Cerebellar cortex (tissue), 1 donor: Measurements from ENCODE around the gene SMARCB1.

Experiments
- DNase-seq: peaks from one replicate; pipeline ENCODE4 v3.0.0-alpha.2; 2015; ENCODE audit warnings: low spot score

The SMARCB1 gene

DNA sequence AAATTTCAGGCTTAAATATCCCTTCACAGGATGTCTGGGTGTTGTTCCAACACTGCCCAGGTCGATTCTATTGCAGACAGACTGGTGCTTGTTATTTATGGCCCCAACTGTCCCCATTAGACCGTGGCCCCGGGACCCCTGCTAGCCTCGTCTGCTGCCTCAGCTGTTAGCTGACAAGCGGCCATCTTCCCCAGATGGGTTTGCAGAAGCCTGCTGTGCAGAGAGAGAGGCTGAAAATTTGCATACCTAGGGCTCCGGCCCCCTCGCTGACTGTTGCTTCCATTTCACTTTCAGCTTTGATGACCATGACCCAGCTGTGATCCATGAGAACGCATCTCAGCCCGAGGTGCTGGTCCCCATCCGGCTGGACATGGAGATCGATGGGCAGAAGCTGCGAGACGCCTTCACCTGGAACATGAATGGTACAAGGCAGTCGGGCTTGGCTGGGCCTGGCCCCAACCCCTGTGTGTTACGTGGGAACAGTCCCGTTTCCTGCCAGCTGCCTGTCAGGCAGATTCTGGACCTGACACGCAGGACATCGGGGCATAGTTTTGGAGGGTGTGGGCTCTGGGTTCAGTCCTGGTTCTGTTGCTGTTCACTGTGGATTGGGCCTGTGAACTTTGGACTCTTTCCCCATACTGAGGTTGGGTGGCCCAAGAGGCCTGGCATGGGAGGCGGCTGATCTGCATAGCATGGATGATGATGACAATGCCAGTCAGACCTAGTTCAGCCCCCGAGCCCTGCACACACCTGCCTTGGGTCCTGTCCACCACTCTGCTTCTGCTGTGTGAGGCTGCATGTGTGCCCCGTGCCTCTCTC is 16.4 kb downstream of the SMARCB1 start:
- peak; percentile 98 for DNase-seq

DNA sequence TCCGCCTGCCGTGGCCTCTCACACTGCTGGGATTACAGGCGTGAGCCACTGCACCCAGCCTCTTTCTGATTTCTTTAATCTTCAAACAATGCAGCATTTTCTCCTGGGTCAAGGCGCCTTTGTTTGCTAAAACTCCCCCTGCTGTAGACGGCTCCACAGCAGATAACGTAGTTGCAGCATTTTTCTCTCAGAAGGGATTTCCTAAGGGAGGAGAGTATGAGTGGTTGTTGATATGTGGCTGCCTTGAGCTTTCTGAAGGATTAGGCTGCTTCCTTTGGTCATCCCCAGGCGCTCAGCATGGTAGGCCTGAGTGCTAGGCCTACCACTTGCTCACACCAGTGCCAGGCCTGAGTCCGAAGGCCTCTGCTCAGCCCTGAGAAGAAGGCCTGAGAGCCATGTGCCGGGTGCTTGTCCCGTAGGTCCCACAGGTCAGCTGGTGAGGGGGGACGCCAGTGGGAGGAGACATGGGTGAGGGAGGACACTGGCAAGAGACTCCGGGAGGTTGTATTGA is 18.1 kb downstream of the SMARCB1 start:
- no peak for DNase-seq

DNA sequence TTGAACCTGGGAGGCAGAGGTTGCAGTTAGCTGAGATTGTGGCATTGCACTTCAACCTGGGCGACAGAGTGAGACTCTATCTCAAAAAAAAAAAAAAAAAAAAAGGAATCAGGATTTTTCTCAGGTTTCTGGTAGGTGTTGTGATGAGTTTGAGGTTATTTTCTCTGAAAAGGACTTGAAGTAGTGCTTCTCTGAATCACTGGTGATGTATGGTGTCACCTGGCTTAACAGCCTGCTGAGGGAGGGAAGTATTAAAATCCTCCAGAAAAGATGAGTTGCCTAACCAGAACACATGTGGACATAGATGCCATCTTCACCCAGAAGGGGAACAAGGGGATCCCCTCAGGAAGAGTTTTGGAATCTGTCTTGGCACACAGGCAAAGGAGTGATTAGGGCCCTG is 20.1 kb downstream of the SMARCB1 start:
- no peak for DNase-seq

DNA sequence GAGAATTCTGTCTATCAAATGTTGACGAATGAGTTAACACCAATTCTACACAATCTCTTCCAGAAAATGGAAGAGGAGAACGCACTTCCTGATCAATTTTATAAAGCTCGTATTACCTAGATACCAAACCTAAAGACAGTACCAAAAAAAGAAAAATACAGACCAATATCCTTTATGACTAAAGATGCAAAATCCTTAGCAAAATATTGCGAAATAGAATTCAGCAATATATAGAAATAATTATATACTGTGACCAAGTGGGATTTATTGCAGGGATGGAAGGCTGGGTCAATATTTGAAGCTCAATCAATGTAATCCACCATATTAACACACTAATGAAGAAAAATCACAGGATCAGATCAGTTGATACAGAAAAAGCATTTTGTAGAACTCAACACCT is 25.6 kb downstream of the SMARCB1 start:
- DNase-seq, result no peak

DNA sequence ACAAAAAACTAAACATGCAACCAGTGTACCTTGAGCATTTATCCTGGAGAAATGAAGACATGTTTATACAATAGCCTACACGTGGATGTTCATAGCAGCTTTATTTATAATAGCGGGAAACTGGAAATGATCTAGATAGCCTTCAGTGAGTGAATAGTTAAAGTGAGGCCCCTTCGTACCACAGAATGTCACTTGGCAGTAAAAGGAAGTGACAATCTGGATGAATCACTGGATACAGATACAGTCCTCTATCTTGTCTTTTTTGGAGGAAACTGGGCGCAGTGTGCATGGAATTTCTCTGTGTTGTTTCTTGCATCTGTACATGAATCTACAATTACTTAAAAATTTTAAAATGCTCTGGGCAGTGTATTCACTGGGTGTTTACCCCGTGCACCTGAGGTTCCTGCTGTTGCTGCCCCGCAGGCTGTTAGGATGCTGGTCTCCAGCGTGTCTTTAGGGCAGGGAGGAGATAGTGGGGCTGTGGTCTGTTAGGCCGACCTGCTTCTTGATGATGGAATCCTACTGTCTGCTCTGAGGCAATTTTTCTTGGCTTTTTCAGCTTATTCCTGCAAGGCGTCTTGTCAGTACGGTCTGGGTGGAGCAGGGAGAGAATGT is 28.9 kb downstream of the SMARCB1 start:
- DNase-seq, result no peak

DNA sequence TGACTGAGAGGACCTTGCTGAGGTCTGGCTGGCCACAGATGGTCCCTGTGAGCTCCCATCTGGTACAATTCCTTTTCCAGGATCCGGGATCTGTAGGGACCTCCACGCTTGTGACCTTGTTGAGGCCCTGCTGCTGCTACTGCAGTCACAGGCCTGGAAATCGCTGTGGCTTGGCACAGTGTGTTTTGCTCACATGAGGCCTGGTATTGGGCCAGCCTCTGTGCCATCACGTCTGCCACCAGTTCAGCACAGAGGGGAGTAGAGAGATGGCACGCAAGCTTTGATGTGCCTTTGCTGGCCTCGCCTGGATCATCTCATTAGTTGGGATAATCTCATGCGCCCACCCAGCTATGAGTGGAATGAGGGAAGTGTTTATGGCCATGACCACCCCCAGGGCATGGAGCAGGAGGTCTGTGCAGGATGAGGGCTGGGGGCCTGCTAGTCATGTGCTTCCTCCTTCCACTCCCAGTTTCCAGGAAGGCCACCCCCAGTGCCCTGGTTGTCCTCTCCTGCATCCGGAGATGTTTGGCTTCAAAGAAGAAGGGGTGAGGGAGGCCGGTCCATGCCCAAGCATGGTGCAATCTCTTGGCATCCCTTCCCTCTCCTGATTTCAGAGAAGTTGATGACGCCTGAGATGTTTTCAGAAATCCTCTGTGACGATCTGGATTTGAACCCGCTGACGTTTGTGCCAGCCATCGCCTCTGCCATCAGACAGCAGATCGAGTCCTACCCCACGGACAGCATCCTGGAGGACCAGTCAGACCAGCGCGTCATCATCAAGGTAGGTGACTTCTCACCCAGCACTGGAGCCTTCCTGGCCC is 29.6 kb downstream of the SMARCB1 start:
- DNase-seq, result peak; percentile 98

DNA sequence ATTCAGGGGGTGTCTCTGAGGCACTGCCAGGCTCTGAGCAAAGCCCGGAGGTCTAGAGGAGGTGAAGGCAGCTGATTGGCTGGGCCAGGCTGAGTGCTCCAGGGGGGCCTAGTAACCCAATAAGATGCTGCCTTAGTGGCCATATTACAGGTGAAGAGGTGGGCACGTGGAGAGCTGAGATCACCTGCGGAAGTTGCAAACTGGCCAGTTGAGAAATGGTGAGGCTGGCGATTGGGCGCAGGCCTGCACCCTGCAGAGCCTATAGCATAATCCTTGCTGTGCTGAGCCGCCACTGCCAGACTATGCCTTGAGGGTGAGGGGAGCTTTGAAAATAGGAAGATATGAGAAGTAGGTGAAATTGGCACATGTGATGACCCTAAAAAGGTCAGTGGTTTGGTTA is 30.4 kb downstream of the SMARCB1 start:
- DNase-seq, result no peak

DNA sequence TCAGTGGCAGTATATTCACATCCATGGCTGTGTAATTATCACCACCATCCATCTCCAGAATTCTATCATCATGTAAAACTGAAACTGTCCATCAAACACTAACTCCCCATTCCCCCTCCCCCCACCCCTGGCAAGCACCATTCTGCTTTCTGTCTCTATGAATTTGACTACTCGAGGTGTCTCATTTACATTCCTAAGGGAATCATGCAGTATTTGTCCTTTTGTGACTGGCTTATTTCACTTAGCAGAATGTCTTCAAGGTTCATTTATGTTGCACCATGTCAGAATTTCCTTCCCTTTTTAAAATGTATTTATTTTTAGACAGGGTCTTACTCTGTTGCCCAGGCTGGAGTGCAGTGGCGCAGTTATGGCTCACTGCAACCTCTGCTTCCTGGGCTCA is 31.8 kb downstream of the SMARCB1 start:
- no peak for DNase-seq

DNA sequence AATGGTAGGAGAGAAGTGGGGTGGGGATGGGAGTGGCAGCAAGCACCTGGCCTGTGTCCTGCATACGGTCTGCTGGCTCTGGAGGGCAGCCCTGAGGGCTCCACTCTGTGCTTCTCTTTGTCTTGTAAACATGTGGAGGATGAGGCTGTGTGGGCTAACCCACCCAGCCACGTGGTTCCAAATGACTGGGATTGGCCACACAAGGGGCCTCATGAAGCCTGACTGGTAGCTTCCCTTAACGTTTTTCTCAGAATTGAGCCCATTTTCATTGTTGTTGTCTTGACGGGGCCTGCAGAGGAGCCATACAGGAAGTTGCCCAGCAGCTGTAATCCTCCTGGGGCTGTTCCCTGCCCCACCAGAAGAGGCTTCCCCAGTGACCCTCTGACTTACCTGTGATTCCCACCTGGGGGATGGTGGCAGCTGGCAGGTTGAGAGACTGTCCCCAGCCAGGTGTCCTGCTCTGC is 34.0 kb downstream of the SMARCB1 start:
- no peak for DNase-seq

DNA sequence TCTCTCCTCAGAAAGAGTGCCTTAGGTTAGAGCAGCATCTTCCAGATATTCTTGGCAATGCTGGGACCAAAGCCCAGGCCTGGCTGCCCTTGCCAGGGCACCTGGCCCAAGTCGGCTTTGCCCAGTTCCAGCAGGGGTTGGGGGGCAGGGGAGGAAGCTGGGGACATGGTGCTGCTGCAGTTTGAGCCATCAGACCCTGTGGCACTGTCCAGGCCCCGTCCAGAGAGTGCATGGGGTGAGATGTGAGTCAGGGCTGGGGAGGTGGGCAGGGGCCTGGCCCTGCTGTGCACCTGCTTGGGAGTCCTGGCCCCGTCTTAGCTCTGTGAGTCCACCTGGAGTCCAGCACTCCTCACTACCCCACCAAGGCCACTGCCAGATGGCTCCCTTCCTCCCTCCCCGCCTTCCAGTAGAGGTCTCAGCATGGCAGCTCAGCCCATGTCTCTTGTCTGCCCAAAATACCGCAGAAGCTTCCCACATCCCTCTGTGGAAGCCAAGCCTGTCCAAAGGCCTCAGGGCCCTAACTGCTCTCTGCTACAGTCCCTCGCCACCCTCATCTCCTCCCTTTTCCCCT is 35.4 kb downstream of the SMARCB1 start:
- peak; percentile 97 for DNase-seq

DNA sequence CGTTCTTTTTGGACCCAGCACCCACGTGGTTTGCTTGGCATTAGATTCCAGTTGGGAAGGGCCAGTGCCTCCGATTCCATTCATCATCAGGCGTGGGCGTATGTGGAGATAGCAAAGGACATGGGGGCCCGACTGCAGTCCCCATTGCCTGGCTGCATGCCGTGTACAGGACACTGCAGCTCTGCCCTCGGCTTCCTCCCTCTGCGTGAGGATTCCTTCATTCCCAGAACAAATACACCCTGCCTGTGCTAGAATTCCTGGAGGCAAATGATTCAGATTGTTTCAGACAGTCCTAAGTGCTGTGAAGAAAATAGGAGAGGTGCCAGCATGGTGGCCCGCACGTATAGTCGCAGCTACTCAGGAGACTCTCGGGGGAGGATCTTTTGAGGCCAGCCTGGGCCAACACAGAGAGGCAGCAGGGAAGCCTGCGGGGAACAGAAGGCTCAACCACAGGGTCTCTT is 36.6 kb downstream of the SMARCB1 start:
- peak; percentile 79 for DNase-seq

DNA sequence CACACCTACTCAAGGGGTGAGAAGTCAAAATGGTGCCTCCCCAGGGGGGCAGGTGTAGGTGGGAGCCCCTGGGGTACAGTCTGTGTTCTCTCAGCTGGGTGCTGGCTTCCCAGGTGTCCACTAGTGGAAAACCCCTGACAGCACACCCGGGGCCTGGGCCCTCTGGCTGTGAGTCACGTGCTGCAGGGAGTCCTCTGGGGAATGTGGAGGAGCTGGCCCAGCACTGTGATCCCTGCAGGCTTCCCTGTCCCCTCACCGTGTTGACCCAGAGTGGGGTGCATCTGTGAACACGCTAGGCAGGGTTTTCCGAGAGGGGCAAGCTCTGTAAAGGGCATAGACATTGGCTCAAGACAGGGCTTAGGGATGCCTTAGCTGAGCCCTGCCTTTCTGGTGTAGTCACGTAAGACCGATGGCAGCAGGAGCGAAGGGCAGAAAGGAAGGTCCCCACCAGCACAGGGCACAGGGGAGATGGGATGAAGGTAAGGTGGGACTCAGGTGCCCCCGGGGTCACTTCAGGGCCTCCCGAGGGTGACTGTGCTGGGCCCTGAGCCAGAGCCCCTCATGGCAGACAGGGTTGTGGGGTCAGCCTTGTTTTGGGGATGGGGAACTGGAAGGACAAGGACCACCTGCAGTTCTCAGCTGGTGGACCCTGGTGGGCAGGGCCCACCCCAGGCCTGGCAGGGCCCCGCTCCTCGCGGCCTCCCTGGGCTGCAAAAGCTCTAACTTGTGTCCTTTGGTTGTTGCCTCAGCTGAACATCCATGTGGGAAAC is 37.9 kb downstream of the SMARCB1 start:
- DNase-seq, result no peak

DNA sequence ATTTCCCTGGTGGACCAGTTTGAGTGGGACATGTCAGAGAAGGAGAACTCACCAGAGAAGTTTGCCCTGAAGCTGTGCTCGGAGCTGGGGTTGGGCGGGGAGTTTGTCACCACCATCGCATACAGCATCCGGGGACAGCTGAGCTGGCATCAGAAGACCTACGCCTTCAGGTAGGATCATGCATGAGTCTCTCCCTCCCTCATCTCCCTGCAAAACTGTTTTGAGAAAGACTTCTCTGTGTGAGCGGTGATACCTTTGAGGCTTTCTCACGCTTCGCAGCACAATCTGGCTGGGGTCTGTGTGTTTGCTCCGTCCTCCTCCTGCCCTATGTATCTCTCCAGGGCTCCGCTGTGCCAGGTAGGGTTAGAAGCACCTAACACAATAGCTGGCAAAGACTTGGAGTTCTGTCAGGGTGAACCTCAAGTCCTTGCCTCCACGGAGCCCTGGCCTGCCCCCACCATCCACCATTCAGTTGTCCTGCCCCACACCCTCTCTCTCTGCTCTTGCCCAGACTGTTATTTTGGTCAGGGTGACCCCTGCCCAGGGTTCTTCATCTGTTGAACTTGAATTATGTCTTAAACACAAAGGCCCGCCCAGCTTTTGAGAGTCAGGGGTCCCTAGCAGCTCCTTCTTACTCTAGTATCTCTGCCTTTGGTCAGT is 38.6 kb downstream of the SMARCB1 start:
- DNase-seq, result no peak

DNA sequence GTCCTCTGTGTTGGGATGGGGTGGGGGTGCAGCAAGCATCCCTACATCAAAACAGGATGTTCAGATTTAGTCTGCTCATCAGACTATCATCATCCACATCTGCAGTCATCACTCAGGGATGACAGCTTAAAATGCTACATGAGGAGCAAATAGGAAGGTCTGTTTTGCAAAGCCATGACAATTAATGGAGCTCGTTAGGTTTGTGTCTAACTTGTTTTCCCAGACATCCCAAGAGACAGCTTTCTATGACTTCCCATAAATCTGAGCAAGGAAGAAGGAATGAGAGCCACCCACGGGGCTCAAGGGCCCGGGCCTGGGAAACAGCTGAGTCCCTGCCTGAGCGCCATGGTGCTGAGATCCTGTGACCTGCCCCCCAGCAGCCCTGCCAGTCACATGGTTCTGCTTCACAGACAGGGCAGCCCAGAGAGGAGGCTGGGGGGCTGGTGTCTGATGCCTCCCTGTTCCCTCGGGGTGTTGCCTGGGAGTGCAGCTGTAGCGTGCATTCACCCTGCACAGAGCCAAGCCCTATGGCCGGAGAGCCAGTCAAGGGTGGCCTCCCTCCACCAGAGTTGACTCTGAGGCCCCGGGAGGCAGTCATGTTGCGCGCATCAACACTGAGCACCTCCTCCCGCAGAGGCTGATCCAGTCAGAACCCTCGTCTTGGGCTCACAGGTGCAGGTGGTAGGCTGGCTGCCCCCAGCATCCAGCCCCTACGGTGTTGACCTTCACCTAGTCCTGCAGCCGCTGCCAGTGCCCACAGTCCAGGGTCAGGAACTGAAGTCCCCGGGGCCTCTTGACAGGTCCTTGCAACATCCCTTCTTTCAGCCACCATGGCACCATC is 40.0 kb downstream of the SMARCB1 start:
- DNase-seq, result no peak

DNA sequence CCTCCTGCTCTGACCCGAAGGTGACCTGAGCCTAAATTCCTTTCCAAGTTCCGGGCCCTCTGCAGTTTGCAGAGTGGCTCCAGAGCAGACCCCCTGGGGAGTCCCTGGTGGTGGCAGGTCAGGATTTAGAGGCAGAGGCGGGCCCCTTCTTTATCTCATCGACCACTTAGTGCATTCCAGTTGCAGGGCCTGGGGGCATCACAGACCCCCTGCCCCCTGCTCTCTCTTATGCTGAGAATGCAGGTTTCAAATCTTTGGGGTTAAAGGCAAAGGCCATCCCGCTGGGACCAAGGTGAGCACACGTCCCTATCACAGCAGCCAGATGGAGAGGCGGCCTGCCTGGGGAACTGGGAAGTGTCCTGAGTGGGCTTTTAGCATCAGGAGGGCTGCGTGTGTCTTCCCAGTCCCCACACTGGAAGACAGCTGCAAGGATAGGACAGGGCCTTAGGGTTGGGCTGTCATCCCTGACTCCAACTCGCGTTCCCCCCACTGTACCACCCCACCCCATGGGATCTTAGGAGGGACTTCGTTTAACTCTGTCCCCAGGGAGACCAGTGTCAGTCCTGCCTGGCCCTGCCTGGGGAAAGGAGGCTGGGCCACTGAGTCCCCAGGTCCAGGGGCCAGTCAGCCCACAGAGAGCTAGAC is 40.7 kb downstream of the SMARCB1 start:
- no peak for DNase-seq

DNA sequence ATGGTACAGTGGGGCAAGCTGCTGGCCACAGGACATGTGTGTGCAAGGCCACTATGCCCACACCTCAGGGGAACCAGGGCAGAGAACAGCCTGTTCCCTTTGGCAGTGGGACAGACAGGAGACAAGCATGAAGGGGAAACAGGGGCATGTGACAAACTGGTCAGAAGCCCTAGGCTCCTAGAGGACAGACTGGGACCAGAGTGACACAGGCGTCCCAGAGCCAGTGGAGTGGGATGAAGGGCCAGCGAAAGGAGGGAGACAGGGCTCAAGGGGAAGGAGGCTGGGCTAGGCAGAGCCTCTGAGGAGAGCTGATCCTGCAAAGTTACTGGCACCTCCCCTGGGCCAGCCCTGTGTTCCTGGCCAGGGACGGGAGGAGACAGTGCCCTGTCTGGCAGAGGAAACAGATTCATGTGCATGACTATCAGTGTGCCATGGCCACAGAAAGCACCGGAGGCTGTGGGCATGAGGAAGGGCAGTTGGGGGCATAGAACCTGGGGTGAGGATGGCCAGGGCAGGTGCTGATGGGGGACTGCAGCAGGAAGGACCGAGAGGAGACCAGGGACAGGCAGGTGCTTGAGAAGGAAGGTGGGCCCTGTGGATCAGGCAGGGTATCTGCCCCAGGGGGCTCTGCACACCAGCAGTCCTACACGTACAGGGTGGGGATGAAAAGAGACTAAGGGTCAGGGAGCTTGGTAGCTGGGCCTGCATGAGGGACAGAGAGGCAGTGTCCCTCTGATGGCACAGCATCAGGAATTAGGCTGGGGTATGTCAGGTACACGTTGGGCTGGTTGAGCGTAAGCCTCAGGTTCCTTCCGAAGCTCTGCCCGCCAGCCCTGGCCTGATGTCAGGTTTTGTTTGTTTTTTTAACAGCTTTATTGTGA is 42.3 kb downstream of the SMARCB1 start:
- peak; percentile 80 for DNase-seq

DNA sequence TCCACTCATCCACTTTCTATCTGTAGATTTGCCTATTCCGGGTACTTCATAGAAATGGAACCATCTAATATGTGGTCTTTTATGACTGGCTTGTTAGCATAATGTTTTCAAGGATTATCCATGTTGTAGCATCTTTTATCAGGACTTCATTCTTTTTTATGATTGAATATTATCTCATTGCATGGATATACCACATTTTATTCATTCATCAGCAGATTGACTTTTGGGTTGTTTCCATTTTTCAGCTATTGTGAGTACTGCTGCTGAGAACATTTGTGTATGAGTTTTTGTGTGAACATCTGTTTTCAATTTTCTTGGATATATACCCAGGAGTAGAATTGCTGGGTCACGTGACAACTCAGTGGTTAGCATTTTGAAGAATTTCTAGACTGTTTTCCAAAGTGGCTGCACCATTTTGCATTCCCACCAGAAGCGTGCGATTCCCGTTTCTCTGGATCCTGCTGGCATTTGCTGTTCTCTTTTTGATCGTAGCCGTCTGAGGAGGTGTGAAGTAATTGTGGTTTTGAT is 43.1 kb downstream of the SMARCB1 start:
- DNase-seq, result no peak

DNA sequence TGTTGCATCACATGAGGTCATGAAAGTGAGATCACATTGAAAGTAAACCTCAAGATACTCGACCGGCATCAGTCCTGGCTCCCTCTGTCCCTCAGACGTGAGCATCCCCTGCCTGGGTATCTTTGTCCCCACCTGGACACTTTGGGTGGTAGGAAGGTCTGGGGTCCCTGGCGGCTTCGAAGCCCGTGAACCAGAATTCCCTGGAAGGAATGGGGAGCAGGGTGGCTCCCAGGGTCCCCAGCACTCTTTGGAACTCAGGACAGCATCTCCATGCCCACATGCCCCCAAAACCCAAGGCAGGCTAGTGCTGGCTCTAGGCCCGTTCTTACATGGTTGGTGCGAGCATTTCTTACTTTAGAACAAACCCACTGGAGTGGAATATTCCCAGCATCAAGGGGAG is 44.5 kb downstream of the SMARCB1 start:
- DNase-seq, result no peak
